SJSA1 (cell line): ENCODE measurements around the gene PAX9. TPM values are rescaled to one million over a fixed set of nuclear protein-coding genes. Genes with fewer than 3 reads are reported as not detected.

Source experiments
- DNase-seq, 2 experiments: peaks; one replicate each; pipeline ENCODE4 v3.0.0-alpha.2; 2015 to 2020; ENCODE audit warnings: low spot score in 2 of 2, low read depth in 1 of 2
- H3K27ac ChIP-seq: fragments of 250-450 bp; sonication (Bioruptor Pico); 2 replicates; pipeline ENCODE4 v1.5.1; 2020; ENCODE audit warnings: mild to moderate bottlenecking, moderate library complexity
- H3K27me3 ChIP-seq: fragments of 250-450 bp; sonication (Bioruptor Pico); replicated peaks from 2 replicates; pipeline ENCODE4 v1.5.1; 2020; ENCODE audit warnings: mild to moderate bottlenecking, moderate library complexity
- H3K36me3 ChIP-seq: fragments of 250-450 bp; sonication (Bioruptor Pico); 2 replicates; pipeline ENCODE4 v1.5.1; 2020; ENCODE audit warnings: mild to moderate bottlenecking
- H3K4me1 ChIP-seq: fragments of 250-450 bp; sonication (Bioruptor Pico); replicated peaks from 2 replicates; pipeline ENCODE4 v1.6.1; 2021; ENCODE audit warnings: mild to moderate bottlenecking
- H3K4me3 ChIP-seq: fragments of 250-450 bp; sonication (Bioruptor Pico); 2 replicates; pipeline ENCODE4 v1.5.1; 2020; ENCODE audit warnings: mild to moderate bottlenecking
- H3K9me3 ChIP-seq: fragments of 250-450 bp; sonication (Bioruptor Pico); replicated peaks from 2 replicates; pipeline ENCODE4 v1.5.1; 2020; ENCODE audit warnings: mild to moderate bottlenecking
- total RNA-seq: library from RNA; depleted of rRNA; stranded (reverse); fragments of >200 nt; shearing (Covaris generic); gene quantifications from 2 replicates; pipeline ENCODE4 v1.2.3, GENCODE V29; 2014; rRNA removed

Gene PAX9
- total RNA-seq, 1 experiment from 2014 or later, result 3.8 TPM

DNA sequence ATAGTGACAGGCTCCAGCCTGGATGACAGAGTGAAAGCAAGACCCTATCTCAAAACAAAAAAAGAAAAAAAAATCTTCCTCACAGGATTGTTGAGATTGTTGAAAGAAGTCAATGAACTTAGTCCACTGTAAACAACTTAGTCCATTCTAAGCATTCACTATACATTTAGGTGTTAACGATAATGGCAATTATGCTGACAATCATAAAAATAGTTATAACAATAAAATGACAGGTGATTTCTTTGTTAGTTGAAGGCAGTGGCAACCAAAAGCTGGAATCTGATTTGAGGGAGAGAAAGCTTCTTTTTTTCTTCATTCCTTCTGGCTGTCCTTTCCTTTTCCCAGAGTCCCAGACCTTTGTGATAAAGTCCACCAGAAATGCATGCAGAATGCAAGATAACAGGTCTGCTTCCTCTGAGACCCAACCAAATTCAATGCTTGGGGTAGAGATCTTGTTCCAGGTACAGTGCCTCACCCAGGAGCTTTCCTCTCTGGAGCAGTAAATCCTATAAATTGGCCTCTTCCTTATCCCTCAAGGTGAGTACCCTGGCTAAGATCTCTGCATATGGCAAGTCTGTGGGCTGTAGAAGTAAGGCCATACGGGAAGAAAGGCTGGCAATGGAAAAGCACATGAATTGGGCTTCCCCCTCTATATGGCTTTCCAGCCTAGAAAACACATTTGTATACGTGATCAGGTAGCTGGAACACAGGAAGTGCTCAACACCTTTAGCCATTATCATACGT lies 52.5 kb downstream of the PAX9 start:
- Histone ChIP-seq H3K4me1 (no peaks in the 10 kb centered on the region), H3K27ac (no peak overlapping the region), H3K27me3 (0 out of 2 replicates have a peak, but pooled peaks cover 4% of the 10 kb centered on the region), H3K36me3 (no peaks in the 10 kb centered on the region), H3K4me3 (no peak overlapping the region), H3K9me3 (no peaks in the 10 kb centered on the region)
- no peak for DNase-seq

- H3K9me3 ChIP-seq, result no peaks in the 10 kb centered on the region
- H3K4me3 ChIP-seq, result no peak overlapping the region
- H3K36me3 ChIP-seq, result no peaks in the 10 kb centered on the region
- no peak for DNase-seq
- no peaks in the 10 kb centered on the region for H3K4me1 ChIP-seq
- 0 out of 2 replicates have a peak, but pooled peaks cover 4% of the 10 kb centered on the region for H3K27me3 ChIP-seq
- H3K27ac ChIP-seq, result no peak overlapping the region
Measured at GRCh38 chr14:36716614-36717184, 55.0 kb downstream of the PAX9 start.

GRCh38 chr14:36717363-36717762 lies 55.7 kb downstream of the PAX9 start:
- no peaks in the 10 kb centered on the region for H3K36me3 ChIP-seq
- no peak for DNase-seq
- H3K27ac ChIP-seq, result no peak overlapping the region
- H3K27me3 ChIP-seq, result 0 out of 2 replicates have a peak, but pooled peaks cover 4% of the 10 kb centered on the region
- H3K4me3 ChIP-seq, result no peak overlapping the region
- H3K9me3 ChIP-seq, result no peaks in the 10 kb centered on the region
- no peaks in the 10 kb centered on the region for H3K4me1 ChIP-seq

DNA sequence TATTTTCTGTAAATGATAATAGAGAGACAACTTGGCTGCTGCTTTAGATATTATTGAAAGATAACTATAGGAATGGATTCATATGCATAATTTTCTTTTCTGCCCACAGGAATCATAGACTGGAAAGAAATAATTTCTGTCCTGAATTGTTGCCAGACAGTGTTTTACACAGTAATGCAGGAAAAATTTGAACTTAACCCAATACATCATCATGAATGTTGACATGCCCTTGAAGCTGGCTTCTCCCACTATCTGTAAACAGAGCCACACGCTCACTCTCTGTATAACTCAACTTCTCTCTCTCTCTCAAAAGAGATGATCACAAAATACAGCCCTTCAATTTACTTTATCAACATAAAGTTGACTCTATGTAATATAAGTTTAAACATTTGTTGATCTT lies 56.6 kb downstream of the PAX9 start:
- Histone ChIP-seq H3K36me3 (no peaks in the 10 kb centered on the region), H3K9me3 (no peaks in the 10 kb centered on the region), H3K4me1 (no peaks in the 10 kb centered on the region), H3K27me3 (no peaks in the 10 kb centered on the region), H3K4me3 (no peak overlapping the region), H3K27ac (no peak overlapping the region)
- no peak for DNase-seq

- H3K27ac ChIP-seq, result no peak overlapping the region
- H3K4me3 ChIP-seq, result no peak overlapping the region
- H3K36me3 ChIP-seq, result no peaks in the 10 kb centered on the region
- no peak for DNase-seq
- no peaks in the 10 kb centered on the region for H3K9me3 ChIP-seq
- no peaks in the 10 kb centered on the region for H3K27me3 ChIP-seq
- no peaks in the 10 kb centered on the region for H3K4me1 ChIP-seq
Measured at GRCh38 chr14:36719823-36720222, 58.2 kb downstream of the PAX9 start.

- no peaks in the 10 kb centered on the region for H3K4me1 ChIP-seq
- DNase-seq, result no peak
- H3K4me3 ChIP-seq, result no peak overlapping the region
- no peaks in the 10 kb centered on the region for H3K9me3 ChIP-seq
- no peaks in the 10 kb centered on the region for H3K36me3 ChIP-seq
- no peaks in the 10 kb centered on the region for H3K27me3 ChIP-seq
- no peak overlapping the region for H3K27ac ChIP-seq
Measured at GRCh38 chr14:36720657-36721056, 59.0 kb downstream of the PAX9 start.

DNA sequence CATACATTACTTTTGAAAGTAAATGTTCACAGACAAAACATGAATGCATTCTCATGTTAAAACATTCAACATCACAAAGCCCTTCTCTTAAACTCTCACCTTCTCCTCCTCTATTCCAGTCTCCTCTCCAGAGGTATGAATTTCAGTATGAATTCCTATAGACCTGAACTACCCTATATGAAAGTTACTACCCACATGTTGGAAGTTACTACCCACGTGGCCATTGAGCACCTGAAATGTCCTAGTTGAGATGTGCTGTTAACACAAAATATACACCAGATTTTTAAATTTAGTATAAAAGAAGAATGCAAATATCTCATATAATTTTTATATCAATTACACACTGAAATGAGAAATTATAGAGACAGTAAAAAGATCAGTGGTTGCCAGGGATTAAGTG lies 60.2 kb downstream of the PAX9 start:
- H3K27ac ChIP-seq, result no peak overlapping the region
- no peak for DNase-seq
- no peaks in the 10 kb centered on the region for H3K9me3 ChIP-seq
- no peaks in the 10 kb centered on the region for H3K27me3 ChIP-seq
- H3K36me3 ChIP-seq, result no peaks in the 10 kb centered on the region
- H3K4me3 ChIP-seq, result no peak overlapping the region
- H3K4me1 ChIP-seq, result no peaks in the 10 kb centered on the region

DNA sequence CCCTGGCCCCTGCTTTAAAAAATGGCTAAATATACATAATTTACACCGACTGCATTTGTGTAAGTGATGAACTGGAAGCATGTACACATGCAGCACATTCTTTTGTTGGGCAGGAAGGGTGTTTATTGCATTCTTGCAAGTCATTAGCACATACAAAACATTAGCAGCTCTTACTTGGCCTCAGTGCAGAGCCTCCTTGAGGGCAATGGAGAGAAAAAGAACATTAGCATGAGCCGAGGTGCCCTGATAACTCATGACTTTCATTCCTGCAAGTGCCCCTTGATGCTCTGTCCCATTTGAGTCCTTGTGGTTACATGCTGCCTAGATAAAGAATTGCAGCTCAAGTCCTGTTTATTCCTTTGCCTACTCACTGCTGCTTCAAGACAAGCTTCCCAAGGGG lies 61.9 kb downstream of the PAX9 start:
- H3K9me3 ChIP-seq, result no peaks in the 10 kb centered on the region
- H3K4me1 ChIP-seq, result no peaks in the 10 kb centered on the region
- H3K27me3 ChIP-seq, result no peaks in the 10 kb centered on the region
- no peaks in the 10 kb centered on the region for H3K36me3 ChIP-seq
- no peak overlapping the region for H3K4me3 ChIP-seq
- no peak overlapping the region for H3K27ac ChIP-seq
- DNase-seq, result no peak

GRCh38 chr14:36724162-36724561 lies 62.5 kb downstream of the PAX9 start:
- Histone ChIP-seq H3K27ac (no peak overlapping the region), H3K27me3 (no peaks in the 10 kb centered on the region), H3K4me3 (no peak overlapping the region), H3K4me1 (no peaks in the 10 kb centered on the region), H3K9me3 (no peaks in the 10 kb centered on the region), H3K36me3 (no peaks in the 10 kb centered on the region)
- no peak for DNase-seq

GRCh38 chr14:36726128-36726527 lies 64.5 kb downstream of the PAX9 start:
- Histone ChIP-seq H3K4me3 (no peak overlapping the region), H3K27me3 (no peaks in the 10 kb centered on the region), H3K36me3 (no peaks in the 10 kb centered on the region), H3K9me3 (no peaks in the 10 kb centered on the region), H3K4me1 (no peaks in the 10 kb centered on the region), H3K27ac (no peak overlapping the region)
- no peak for DNase-seq

Other genes starting within 250 kb of the PAX9 start
- not detected in 2 replicates for gene NKX2-1, start 141.6 kb upstream of the PAX9 start, total RNA-seq
- not detected in 2 replicates for gene NKX2-8, start 79.2 kb upstream of the PAX9 start, total RNA-seq